Kidney (tissue), 14 donors: Measurements from ENCODE around the gene PELI3. TPM values are rescaled to one million over a fixed set of nuclear protein-coding genes. Genes with fewer than 3 reads are reported as not detected.

ENCODE experiments used
- DNase-seq, 5 donors: peaks; one replicate each; pipeline ENCODE4 v3.0.0-alpha.2; 2013 to 2020
- FAIRE-seq: peaks from 2 replicates; lab custom pipeline; 2012; peaks lifted over from hg19 to GRCh38; lab: Jason Lieb, UNC
- H3K27ac ChIP-seq, 2 donors: one replicate each; pipeline ENCODE4 v1.7.0; 2013; ENCODE audit warnings: low read depth in 2 of 2, low read length in 2 of 2, inconsistent platforms in 1 of 2
- H3K27me3 ChIP-seq: one replicate; pipeline ENCODE4 v1.7.1; 2013; ENCODE audit warnings: low read length, inconsistent platforms; ENCODE audit not compliant: control insufficient read depth, insufficient read depth
- H3K36me3 ChIP-seq, 3 donors: one replicate each; pipeline versions ENCODE4 v1.7.0 to v1.7.1; 2013; ENCODE audit warnings: low read length in 3 of 3, control low read depth in 1 of 3, inconsistent platforms in 1 of 3; ENCODE audit not compliant: insufficient read depth in 3 of 3, control insufficient read depth in 2 of 3
- H3K4me1 ChIP-seq, 3 donors: one replicate each; pipeline versions ENCODE4 v1.7.0 to v1.7.1; 2013; ENCODE audit warnings: low read length in 3 of 3, inconsistent platforms in 1 of 3, low read depth in 1 of 3; ENCODE audit not compliant: control insufficient read depth in 2 of 3, insufficient read depth in 2 of 3
- H3K4me3 ChIP-seq, 3 donors: one replicate each; pipeline versions ENCODE4 v1.7.0 to v1.8.1; 2013; ENCODE audit warnings: low read length in 3 of 3, control low read depth in 1 of 3, inconsistent platforms in 1 of 3
- H3K9ac ChIP-seq, 3 donors: one replicate each; pipeline versions ENCODE4 v1.7.0 to v1.7.1; 2013; ENCODE audit warnings: low read length in 3 of 3, control low read depth in 1 of 3, inconsistent platforms in 1 of 3
- H3K9me3 ChIP-seq, 3 donors: one replicate each; pipeline versions ENCODE4 v1.7.0 to v1.7.1; 2013; ENCODE audit warnings: low read length in 3 of 3, control low read depth in 1 of 3, inconsistent platforms in 1 of 3; ENCODE audit not compliant: control insufficient read depth in 2 of 3, insufficient read depth in 1 of 3
- intact Hi-C: fragments of 100-400 bp; cut with DNase I; formaldehyde crosslinking; loops from one replicate; pipeline ENCODE4 v1.11.1; 2022
- polyA plus RNA-seq: library from polyadenylated mRNA; stranded (reverse); fragments of 350-450 nt; fragmentation: Illumina TruSeq; extraction: RNeasy Lipid Tissue Mini Kit (QIAGEN cat#74804); gene quantifications from one replicate; pipeline ENCODE4 v1.2.3, GENCODE V29; 2014; ENCODE audit warnings: low read depth, low replicate concordance; ENCODE audit not compliant: insufficient read depth
- total RNA-seq: library from RNA; stranded (reverse); fragmentation: NEBNext Ultra II Directional; extraction: Animal tissue kit (Norgen Biotek cat#: 25700); gene quantifications from one replicate; pipeline ENCODE4 v1.2.1, GENCODE V29; 2021
- TF ChIP-seq, protein P1 (sequence below): IDR thresholded peaks from 3 replicates; pipeline ENCODE4 v1.5.1; 2012; ENCODE audit warnings: mild to moderate bottlenecking, moderate library complexity, borderline replicate concordance; ENCODE audit not compliant: insufficient read depth; ENCODE audit errors: extremely low read depth
- donor health status: control.
- donor health status: control.
- donor health status: control.
- donor health status: control.
- donor health status: control.
- donor health status: DM: yes; HTN: yes; CAD: no.
- donor health status: Normal renal cell carcinoma (clear cell type).

PELI3 gene
- total and polyA plus RNA-seq, 2 donors from 2014 or later = 8.1 to 9.1 TPM

DNA sequence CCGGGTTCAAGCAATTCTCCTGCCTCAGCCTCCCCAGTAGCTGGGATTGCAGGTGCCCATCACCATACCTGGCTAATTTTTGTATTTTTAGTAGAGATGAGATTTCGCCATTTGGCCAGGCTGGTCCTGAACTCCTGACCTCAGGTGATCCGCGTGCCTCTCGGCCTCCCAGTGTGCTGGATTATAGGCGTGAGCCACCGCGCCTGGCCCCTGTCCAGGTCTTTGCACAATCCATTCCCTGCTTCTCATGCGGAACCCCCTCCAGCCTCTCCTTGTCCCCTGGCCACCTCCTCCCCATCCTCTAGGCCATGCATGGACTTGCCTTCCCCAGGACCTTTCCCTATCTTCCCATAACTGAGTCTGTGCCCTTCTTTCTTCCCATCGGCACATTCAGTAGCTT, 22.3 kb downstream of the PELI3 start:
- Histone ChIP-seq H3K36me3 (peaks cover 0 to 8% (median 3%) of the 10 kb centered on the region in 3 donors), H3K9ac (no peak overlapping the region), H3K9me3 (no peaks in the 10 kb centered on the region), H3K27me3 (no peaks in the 10 kb centered on the region), H3K4me1 (peaks cover 0 to 9% (median 0%) of the 10 kb centered on the region in 3 donors), H3K27ac (no peak overlapping the region), H3K4me3 (no peak overlapping the region)
- TF ChIP-seq, protein P1, sequence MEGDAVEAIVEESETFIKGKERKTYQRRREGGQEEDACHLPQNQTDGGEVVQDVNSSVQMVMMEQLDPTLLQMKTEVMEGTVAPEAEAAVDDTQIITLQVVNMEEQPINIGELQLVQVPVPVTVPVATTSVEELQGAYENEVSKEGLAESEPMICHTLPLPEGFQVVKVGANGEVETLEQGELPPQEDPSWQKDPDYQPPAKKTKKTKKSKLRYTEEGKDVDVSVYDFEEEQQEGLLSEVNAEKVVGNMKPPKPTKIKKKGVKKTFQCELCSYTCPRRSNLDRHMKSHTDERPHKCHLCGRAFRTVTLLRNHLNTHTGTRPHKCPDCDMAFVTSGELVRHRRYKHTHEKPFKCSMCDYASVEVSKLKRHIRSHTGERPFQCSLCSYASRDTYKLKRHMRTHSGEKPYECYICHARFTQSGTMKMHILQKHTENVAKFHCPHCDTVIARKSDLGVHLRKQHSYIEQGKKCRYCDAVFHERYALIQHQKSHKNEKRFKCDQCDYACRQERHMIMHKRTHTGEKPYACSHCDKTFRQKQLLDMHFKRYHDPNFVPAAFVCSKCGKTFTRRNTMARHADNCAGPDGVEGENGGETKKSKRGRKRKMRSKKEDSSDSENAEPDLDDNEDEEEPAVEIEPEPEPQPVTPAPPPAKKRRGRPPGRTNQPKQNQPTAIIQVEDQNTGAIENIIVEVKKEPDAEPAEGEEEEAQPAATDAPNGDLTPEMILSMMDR = no peak
- no peak for FAIRE-seq
- intact Hi-C loops = no loop called here
- DNase-seq = peak in 1 of 5 donors; percentile 14

DNA sequence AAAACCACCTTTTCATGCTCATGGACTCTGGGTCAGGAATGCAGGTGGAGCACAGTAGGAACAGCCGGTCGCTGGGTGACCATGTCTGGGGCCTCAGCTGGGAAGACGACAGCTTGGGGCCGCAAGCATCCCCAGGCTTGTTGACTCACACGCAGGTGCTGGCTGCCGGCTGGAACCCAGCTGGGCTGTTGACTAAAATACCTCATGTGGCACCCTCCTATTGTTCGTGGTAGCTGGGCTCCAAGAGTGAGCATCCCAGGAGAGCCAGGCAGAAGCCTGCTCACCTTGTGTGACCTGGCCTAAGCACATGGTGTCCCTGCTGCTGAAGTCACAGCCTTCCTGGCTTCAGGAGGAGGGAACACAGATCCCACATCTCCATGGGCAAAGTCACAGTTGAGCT, 22.9 kb downstream of the PELI3 start:
- intact Hi-C loops = no loop called here
- Histone ChIP-seq H3K9ac (no peak overlapping the region), H3K4me1 (peaks cover 0 to 8% (median 0%) of the 10 kb centered on the region in 3 donors), H3K27ac (no peak overlapping the region), H3K27me3 (no peaks in the 10 kb centered on the region), H3K9me3 (no peaks in the 10 kb centered on the region), H3K4me3 (no peak overlapping the region), H3K36me3 (peaks cover 0 to 8% (median 3%) of the 10 kb centered on the region in 3 donors)
- no peak for FAIRE-seq
- TF ChIP-seq, protein P1 = no peak
- DNase-seq = no peak

DNA sequence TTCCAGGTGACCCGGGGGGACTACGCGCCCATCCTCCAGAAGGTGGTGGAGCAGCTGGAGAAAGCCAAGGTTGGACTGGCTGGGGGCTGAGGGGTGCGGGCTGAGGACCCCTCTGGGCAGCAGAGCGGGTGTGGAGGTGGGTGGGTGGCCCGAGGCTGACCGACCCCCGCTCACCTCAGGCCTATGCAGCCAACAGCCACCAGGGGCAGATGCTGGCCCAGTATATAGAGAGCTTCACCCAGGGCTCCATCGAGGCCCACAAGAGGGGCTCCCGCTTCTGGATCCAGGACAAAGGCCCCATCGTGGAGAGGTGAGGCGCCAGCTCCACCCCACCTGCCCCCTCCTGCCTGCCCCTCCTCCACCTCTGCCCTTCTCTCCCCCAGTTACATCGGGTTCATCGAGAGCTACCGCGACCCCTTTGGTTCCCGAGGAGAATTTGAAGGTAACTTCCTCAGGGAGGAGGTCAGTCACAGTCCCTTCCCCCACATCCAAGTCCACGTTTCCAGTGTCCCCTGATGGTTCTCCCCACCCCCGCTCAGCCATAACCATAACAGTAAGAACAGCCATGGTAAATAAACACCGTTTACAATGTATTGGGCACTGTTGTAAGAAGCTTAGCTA, 24.7 kb downstream of the PELI3 start:
- no peak for FAIRE-seq
- peak overlapping the region in 1 of 3 donors; percentile 43 for H3K4me3 ChIP-seq

More for the DNA sequence above, 24.7 kb downstream of the PELI3 start:
- intact Hi-C loops = no loop called here
- Histone ChIP-seq H3K36me3 (peaks cover 0 to 8% (median 2%) of the 10 kb centered on the region in 3 donors), H3K9ac (no peak overlapping the region), H3K27me3 (no peaks in the 10 kb centered on the region), H3K27ac (no peak overlapping the region), H3K4me1 (peaks cover 0 to 8% (median 0%) of the 10 kb centered on the region in 3 donors), H3K9me3 (no peaks in the 10 kb centered on the region)
- TF ChIP-seq, protein P1 = no peak
- DNase-seq = no peak
